GM15510 (cell line): Measurements from ENCODE around the gene PRLR.

Experiments used
- POLR2A ChIP-seq: IDR thresholded peaks from 3 replicates; pipeline ENCODE4 v1.6.1; 2011; ENCODE audit warnings: borderline replicate concordance; ENCODE audit not compliant: insufficient read length; ENCODE audit errors: extremely low read depth

Gene PRLR

GRCh38 chr5:35239911-35240610, 9.8 kb upstream of the PRLR start:
- TF ChIP-seq POLR2A, result no peak

DNA sequence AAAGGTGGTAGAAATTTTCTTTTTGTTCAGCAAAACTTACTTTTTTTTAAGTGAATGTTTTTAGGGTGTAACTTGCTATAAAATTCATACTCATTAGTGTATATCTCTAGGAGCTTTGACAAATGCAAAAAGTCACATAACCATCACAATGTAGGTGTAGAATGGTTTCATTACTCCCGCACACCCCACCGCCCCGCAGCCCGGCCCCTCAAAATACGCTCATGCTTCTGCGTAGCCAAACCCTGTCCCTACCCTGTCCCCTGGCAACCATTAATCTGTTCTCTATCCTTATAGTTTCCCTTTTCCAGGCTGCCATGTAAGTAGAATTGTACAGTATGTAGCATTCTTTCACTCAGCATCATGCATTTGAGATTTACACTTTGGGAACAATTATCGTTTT, 9.2 kb upstream of the PRLR start:
- no peak for TF ChIP-seq POLR2A

- no peak for TF ChIP-seq POLR2A
Observed at GRCh38 chr5:35237580-35238376, 7.5 kb upstream of the PRLR start.

DNA sequence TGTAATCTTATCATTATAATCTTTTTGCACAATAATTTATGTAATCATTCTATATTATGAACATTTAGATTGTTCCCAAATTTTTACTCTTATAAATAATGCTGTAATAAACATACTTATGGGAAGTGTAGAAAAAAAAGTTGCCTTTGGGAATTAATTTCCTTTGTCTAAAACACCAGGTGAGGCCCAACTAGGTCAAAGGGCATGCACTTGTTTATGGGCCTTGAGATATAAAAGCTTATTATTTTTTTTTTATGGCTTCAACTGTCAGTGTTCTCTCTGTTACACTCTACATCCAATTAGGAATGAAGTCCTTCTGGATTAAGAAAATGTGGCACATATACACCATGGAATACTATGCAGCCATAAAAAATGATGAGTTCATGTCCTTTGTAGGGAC, 6.5 kb upstream of the PRLR start:
- TF ChIP-seq POLR2A, result no peak

GRCh38 chr5:35233601-35234000, 3.3 kb upstream of the PRLR start:
- no peak for TF ChIP-seq POLR2A

DNA sequence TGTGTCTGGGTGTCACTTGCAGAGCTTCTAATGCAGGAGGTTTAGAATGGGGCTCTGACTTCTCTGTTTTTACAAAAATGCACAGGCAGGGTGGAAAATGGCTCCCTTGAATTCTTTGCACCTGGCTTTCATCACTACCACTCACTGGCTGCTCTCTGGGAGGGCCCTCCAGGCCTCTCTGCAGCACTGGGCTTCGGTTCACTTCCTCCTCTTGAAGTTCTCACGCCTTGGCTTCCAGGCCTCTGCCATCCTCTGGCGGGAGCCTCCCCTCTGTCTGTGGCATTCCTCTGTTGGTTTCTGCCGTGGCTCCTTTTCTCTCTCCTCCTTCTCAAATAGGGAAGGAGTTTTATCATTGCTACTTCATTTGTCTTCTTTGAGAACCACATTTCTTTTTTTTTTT, 2.8 kb upstream of the PRLR start:
- TF ChIP-seq POLR2A, result no peak

GRCh38 chr5:35232124-35232523, 1.8 kb upstream of the PRLR start:
- no peak for TF ChIP-seq POLR2A

- TF ChIP-seq POLR2A, result no peak
Observed at GRCh38 chr5:35229076-35230037, 930 bp downstream of the PRLR start.

DNA sequence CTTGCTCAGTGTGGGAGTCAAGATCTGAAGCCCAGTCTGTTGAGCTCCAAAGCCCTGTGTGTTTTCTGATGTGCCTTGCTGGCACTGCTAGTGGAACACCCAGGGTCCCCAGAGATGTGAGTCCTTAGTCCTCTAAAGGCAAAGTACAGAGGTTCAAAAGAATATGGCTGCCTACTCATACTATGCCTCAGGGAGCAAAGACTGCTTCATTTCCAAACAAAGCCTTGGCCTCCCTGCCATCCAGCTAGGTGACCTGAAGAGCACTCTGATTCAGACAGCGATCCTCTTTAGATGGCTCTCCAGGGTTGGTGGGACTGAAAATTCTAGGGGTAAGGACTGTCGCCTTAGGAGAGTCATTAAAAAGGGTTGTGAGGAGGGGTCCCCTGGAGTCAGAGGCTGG, 2.0 kb downstream of the PRLR start:
- no peak for TF ChIP-seq POLR2A

- no peak for TF ChIP-seq POLR2A
Observed at GRCh38 chr5:35227720-35228119, 2.6 kb downstream of the PRLR start.

GRCh38 chr5:35223787-35224395, 6.4 kb downstream of the PRLR start:
- TF ChIP-seq POLR2A, result no peak

DNA sequence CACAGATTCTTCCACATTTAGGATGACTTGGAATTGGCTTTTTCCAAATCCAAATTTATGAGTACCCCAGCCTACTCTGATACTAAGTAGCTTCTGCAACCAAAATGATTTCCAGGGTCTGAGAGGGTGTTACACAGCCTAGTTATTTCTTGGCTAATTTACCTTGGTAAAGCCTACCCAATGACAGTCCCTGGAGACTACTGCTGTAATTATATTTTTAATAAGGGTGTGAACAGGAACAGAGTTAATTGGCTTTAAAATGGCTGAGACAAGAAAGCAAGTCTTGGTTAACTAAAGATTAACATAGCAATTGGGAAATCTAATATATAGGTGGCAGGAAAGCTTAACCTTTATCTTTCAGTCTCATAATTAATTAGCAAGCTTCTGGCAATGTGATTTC, 9.3 kb downstream of the PRLR start:
- no peak for TF ChIP-seq POLR2A

- TF ChIP-seq POLR2A, result no peak
Observed at GRCh38 chr5:35218981-35219380, 11.3 kb downstream of the PRLR start.

- no peak for TF ChIP-seq POLR2A
Observed at GRCh38 chr5:35214051-35214450, 16.2 kb downstream of the PRLR start.

GRCh38 chr5:35213608-35214007, 16.7 kb downstream of the PRLR start:
- TF ChIP-seq POLR2A, result no peak
